Mesenchymal stem cell (in vitro differentiated cells and primary cell): ENCODE data around the gene SSBP2.
A peak's percentile ranks its signal among the peaks of the same experiment; 100 is the strongest.

Experiments
- DNase-seq: peaks from one replicate; pipeline ENCODE4 v3.0.0-alpha.2; 2013
- H2AFZ ChIP-seq: one replicate; pipeline ENCODE4 v1.6.1; 2013; ENCODE audit warnings: low read depth, mild to moderate bottlenecking, control low read depth, inconsistent platforms, low read length, moderate library complexity
- H2AK5ac ChIP-seq: 2 replicates; pipeline ENCODE4 v1.6.1; 2013; ENCODE audit warnings: low read length, moderate library complexity, mild to moderate bottlenecking, inconsistent platforms; ENCODE audit not compliant: severe bottlenecking
- H2BK120ac ChIP-seq: one replicate; pipeline ENCODE4 v1.6.1; 2013; ENCODE audit warnings: low read depth, mild to moderate bottlenecking, inconsistent platforms, low read length, moderate library complexity
- H2BK12ac ChIP-seq, 2 experiments: one replicate each; pipeline ENCODE4 v1.6.1; 2013; ENCODE audit warnings: inconsistent platforms in 2 of 2, low read length in 2 of 2, mild to moderate bottlenecking in 2 of 2, moderate library complexity in 2 of 2, control low read depth in 1 of 2
- H2BK15ac ChIP-seq: one replicate; pipeline ENCODE4 v1.6.1; 2013; ENCODE audit warnings: mild to moderate bottlenecking, low read depth, inconsistent platforms; ENCODE audit not compliant: poor library complexity, severe bottlenecking
- H2BK5ac ChIP-seq: 2 replicates; pipeline ENCODE4 v1.6.1; 2013; ENCODE audit warnings: low read depth, mild to moderate bottlenecking, low read length, control low read depth, inconsistent platforms; ENCODE audit not compliant: poor library complexity, severe bottlenecking
- H3K14ac ChIP-seq, 2 experiments: one replicate each; pipeline ENCODE4 v1.6.1; 2013; ENCODE audit warnings: inconsistent platforms in 2 of 2, low read length in 2 of 2, control low read depth in 1 of 2, mild to moderate bottlenecking in 1 of 2, moderate library complexity in 1 of 2
- H3K18ac ChIP-seq, 2 experiments: one replicate each; pipeline ENCODE4 v1.6.1; 2013; ENCODE audit warnings: inconsistent platforms in 2 of 2, low read length in 2 of 2, control low read depth in 1 of 2, low read depth in 1 of 2, mild to moderate bottlenecking in 1 of 2
- H3K23ac ChIP-seq, 2 experiments: one replicate each; pipeline ENCODE4 v1.6.1; 2013; ENCODE audit warnings: inconsistent platforms in 2 of 2, low read length in 2 of 2, mild to moderate bottlenecking in 2 of 2, moderate library complexity in 2 of 2, control low read depth in 1 of 2
- H3K27ac ChIP-seq: 2 replicates; pipeline ENCODE4 v1.5.1; 2013; ENCODE audit warnings: mild to moderate bottlenecking, moderate library complexity, low read length, control low read depth, inconsistent platforms; ENCODE audit not compliant: poor library complexity, severe bottlenecking
- H3K27me3 ChIP-seq, 2 experiments: 2 replicates each; pipeline versions ENCODE4 v1.6.1 to v1.7.0; 2013; ENCODE audit warnings: low read length in 2 of 2, mild to moderate bottlenecking in 2 of 2, moderate library complexity in 2 of 2, control low read depth in 1 of 2, inconsistent platforms in 1 of 2; ENCODE audit not compliant: control insufficient read depth in 1 of 2, insufficient read depth in 1 of 2
- H3K36me3 ChIP-seq, 2 experiments: 2 replicates each; pipeline versions ENCODE4 v1.6.1 to v1.7.0; 2013; ENCODE audit warnings: low read length in 2 of 2, control low read depth in 1 of 2, inconsistent platforms in 1 of 2, low read depth in 1 of 2, mild to moderate bottlenecking in 1 of 2; ENCODE audit not compliant: insufficient read depth in 2 of 2, control insufficient read depth in 1 of 2
- H3K4ac ChIP-seq, 2 experiments: one replicate each; pipeline ENCODE4 v1.6.1; 2013; ENCODE audit warnings: inconsistent platforms in 2 of 2, low read length in 2 of 2, mild to moderate bottlenecking in 2 of 2, moderate library complexity in 2 of 2, control low read depth in 1 of 2, low read depth in 1 of 2
- H3K4me1 ChIP-seq: 2 replicates; pipeline ENCODE4 v1.6.1; 2013; ENCODE audit warnings: low read depth, low read length, control low read depth; ENCODE audit not compliant: control insufficient read depth, insufficient read depth
- H3K4me2 ChIP-seq: 2 replicates; pipeline ENCODE4 v1.6.1; 2013; ENCODE audit warnings: low read length, mild to moderate bottlenecking, inconsistent platforms; ENCODE audit not compliant: poor library complexity, severe bottlenecking
- H3K4me3 ChIP-seq, 2 experiments: 2 replicates each; pipeline versions ENCODE4 v1.5.1 to v1.7.0; 2013; ENCODE audit warnings: low read length in 2 of 2, mild to moderate bottlenecking in 2 of 2, control low read depth in 1 of 2, low read depth in 1 of 2; ENCODE audit not compliant: insufficient read depth in 1 of 2
- H3K79me1 ChIP-seq: replicated peaks from 2 replicates; pipeline ENCODE4 v1.6.1; 2013; ENCODE audit warnings: mild to moderate bottlenecking, control low read depth, low read length, inconsistent platforms; ENCODE audit not compliant: poor library complexity, severe bottlenecking
- H3K9ac ChIP-seq: 2 replicates; pipeline ENCODE4 v1.7.0; 2013; ENCODE audit warnings: mild to moderate bottlenecking, low read length, moderate library complexity
- H3K9me3 ChIP-seq: 2 replicates; pipeline ENCODE4 v1.7.0; 2013; ENCODE audit warnings: mild to moderate bottlenecking, low read length; ENCODE audit not compliant: control insufficient read depth
- H4K8ac ChIP-seq: one replicate; pipeline ENCODE4 v1.6.1; 2013; ENCODE audit warnings: inconsistent platforms, mild to moderate bottlenecking, low read length, moderate library complexity
- H4K91ac ChIP-seq: one replicate; pipeline ENCODE4 v1.6.1; 2013; ENCODE audit warnings: mild to moderate bottlenecking, low read length, inconsistent platforms
- WGBS: methylation state at CpG from one replicate; pipeline ENCODE4 v1.1.7; 2013; ENCODE audit warnings: mixed read lengths; 5-methylcytosine and 5-hydroxymethylcytosine counted together

Gene SSBP2

DNA sequence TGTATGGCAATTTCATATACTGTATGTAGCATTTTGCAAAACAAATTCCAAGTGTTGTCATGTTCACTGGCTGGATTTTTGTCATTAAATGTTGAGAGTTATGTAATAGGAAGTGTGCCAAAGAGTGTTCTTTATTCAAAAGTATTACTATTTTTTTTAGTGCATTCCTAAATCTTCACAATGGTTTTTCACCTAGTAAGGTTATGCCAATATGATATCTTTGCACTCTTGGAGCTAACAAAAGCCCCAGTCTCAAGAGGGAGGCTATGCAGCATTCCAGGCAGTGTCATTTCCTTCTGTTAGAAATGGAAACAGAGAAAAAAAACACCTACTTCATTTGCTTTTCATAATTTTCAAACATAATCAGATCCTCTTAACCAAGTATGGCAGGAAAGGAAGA is 5.1 kb upstream of the SSBP2 start:
- H4K91ac ChIP-seq: no peak overlapping the region
- no peak overlapping the region for H2AK5ac ChIP-seq
- no peak overlapping the region for H3K14ac ChIP-seq
- H3K4me1 ChIP-seq: peaks cover 4% of the 10 kb centered on the region
- H3K4ac ChIP-seq: no peak overlapping the region
- no peak overlapping the region for H3K4me2 ChIP-seq
- no peak overlapping the region for H3K27ac ChIP-seq
- no peak overlapping the region for H3K9ac ChIP-seq
- H2BK15ac ChIP-seq: no peak overlapping the region
- no peaks in the 10 kb centered on the region for H3K27me3 ChIP-seq
- H2AFZ ChIP-seq: no peak overlapping the region
- no peak overlapping the region for H2BK120ac ChIP-seq
- no peak overlapping the region for H2BK5ac ChIP-seq
- H4K8ac ChIP-seq: no peak overlapping the region
- no peak overlapping the region for H3K23ac ChIP-seq
- no peak for DNase-seq
- H3K9me3 ChIP-seq: no peaks in the 10 kb centered on the region
- H3K18ac ChIP-seq: no peak overlapping the region
- H3K79me1 ChIP-seq: no peaks in the 10 kb centered on the region
- no peaks in the 10 kb centered on the region for H3K36me3 ChIP-seq
- H3K4me3 ChIP-seq: no peak overlapping the region
- H2BK12ac ChIP-seq: no peak overlapping the region

- H3K27ac ChIP-seq: peak overlapping the region; percentile 62
- H3K4ac ChIP-seq: no peak overlapping the region
- no peak overlapping the region for H2BK5ac ChIP-seq
- H3K79me1 ChIP-seq: no peaks in the 10 kb centered on the region
- WGBS: 0% methylated on average over 2 of the region's 2 CpGs
- H3K23ac ChIP-seq: no peak overlapping the region
- H4K8ac ChIP-seq: no peak overlapping the region
- DNase-seq: peak; percentile 89
- no peak overlapping the region for H2BK12ac ChIP-seq
- H3K27me3 ChIP-seq: no peaks in the 10 kb centered on the region
- H3K4me1 ChIP-seq: peaks cover 4% of the 10 kb centered on the region
- no peak overlapping the region for H3K14ac ChIP-seq
- H2AFZ ChIP-seq: no peak overlapping the region
- H3K9ac ChIP-seq: peak overlapping the region; percentile 20
- H3K18ac ChIP-seq: no peak overlapping the region
- H3K4me2 ChIP-seq: no peak overlapping the region
- H2BK120ac ChIP-seq: no peak overlapping the region
- H3K36me3 ChIP-seq: no peaks in the 10 kb centered on the region
- H3K9me3 ChIP-seq: no peaks in the 10 kb centered on the region
- no peak overlapping the region for H2BK15ac ChIP-seq
- no peak overlapping the region for H3K4me3 ChIP-seq
- H2AK5ac ChIP-seq: no peak overlapping the region
- H4K91ac ChIP-seq: no peak overlapping the region
Observed at GRCh38 chr5:81755320-81755719, 4.4 kb upstream of the SSBP2 start.

DNA sequence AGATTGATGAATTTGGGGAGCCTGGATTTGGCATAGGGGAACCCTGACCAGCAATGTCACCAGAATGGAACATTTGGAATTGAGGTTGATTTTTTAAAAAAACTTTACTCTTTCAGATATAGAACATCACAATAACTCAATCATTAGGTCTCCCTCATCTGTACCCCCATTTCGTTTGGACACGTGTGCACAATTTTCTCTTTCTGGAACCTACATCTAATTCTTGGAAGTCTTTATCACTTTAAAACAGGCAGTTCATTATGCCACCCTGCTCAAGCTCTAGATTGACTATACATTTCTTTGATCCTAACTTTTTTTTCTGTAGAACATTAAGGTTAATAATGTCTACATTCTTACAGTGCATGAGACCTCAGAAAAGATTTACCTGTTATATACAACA is 3.7 kb upstream of the SSBP2 start:
- H3K27ac ChIP-seq: no peak overlapping the region
- H3K9me3 ChIP-seq: no peaks in the 10 kb centered on the region
- WGBS: 74% methylated on average over 2 of the region's 2 CpGs
- H2BK12ac ChIP-seq: no peak overlapping the region
- H3K27me3 ChIP-seq: no peaks in the 10 kb centered on the region
- no peak overlapping the region for H3K4me3 ChIP-seq
- H2AFZ ChIP-seq: no peak overlapping the region
- no peak overlapping the region for H3K4ac ChIP-seq
- H3K23ac ChIP-seq: no peak overlapping the region
- H3K18ac ChIP-seq: no peak overlapping the region
- H3K79me1 ChIP-seq: peaks cover 1% of the 10 kb centered on the region
- no peak overlapping the region for H2BK120ac ChIP-seq
- no peak for DNase-seq
- H3K4me2 ChIP-seq: no peak overlapping the region
- no peak overlapping the region for H4K8ac ChIP-seq
- H2BK15ac ChIP-seq: no peak overlapping the region
- peaks cover 4% of the 10 kb centered on the region for H3K4me1 ChIP-seq
- H3K36me3 ChIP-seq: no peaks in the 10 kb centered on the region
- H2BK5ac ChIP-seq: no peak overlapping the region
- H2AK5ac ChIP-seq: no peak overlapping the region
- peak overlapping the region; percentile 20 for H3K9ac ChIP-seq
- no peak overlapping the region for H4K91ac ChIP-seq
- no peak overlapping the region for H3K14ac ChIP-seq

DNA sequence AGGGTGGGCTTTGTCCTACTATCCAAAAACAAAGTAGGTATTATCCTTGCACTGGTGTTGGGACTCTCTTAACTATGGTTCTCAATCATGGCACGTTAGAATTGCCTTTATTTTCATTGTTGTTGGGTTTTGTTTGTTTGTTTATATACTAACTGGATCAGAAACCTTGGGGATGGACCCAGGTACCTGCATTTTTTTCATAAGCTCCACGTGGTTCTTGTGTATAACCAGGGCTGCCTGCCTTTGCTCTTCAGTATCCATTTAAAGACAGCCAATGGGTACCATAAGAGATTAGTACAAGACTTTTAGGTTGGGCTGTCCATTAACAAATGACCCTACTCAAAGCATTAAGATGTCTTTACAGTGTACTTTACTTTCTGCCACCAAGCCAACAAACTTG is 2.5 kb upstream of the SSBP2 start:
- no peak overlapping the region for H2AK5ac ChIP-seq
- H3K14ac ChIP-seq: no peak overlapping the region
- no peak overlapping the region for H3K27ac ChIP-seq
- H3K4me1 ChIP-seq: peaks cover 4% of the 10 kb centered on the region
- 83% methylated on average over 2 of the region's 2 CpGs for WGBS
- H3K27me3 ChIP-seq: no peaks in the 10 kb centered on the region
- peak overlapping the region in 1 of 2 experiments; percentile 45 for H2BK12ac ChIP-seq
- no peaks in the 10 kb centered on the region for H3K36me3 ChIP-seq
- H3K9ac ChIP-seq: no peak overlapping the region
- H2BK5ac ChIP-seq: no peak overlapping the region
- no peak overlapping the region for H4K8ac ChIP-seq
- H3K4ac ChIP-seq: no peak overlapping the region
- H2AFZ ChIP-seq: no peak overlapping the region
- no peak overlapping the region for H3K23ac ChIP-seq
- H3K79me1 ChIP-seq: peaks cover 2% of the 10 kb centered on the region
- no peaks in the 10 kb centered on the region for H3K9me3 ChIP-seq
- H2BK15ac ChIP-seq: no peak overlapping the region
- no peak overlapping the region for H3K18ac ChIP-seq
- H4K91ac ChIP-seq: no peak overlapping the region
- H3K4me3 ChIP-seq: no peak overlapping the region
- no peak overlapping the region for H3K4me2 ChIP-seq
- no peak overlapping the region for H2BK120ac ChIP-seq
- no peak for DNase-seq
